Measurements from ENCODE around the gene DPH3.

DPH3 gene

GRCh38 chr3:16279010-16279801 is 14.5 kb upstream of the DPH3 start:
- Histone ChIP-seq H3K36me3 (ENCODE audit: control insufficient read depth, insufficient read depth, low read length) (peaks cover 8% of the 10 kb centered on the region), H3K9me3 (ENCODE audit: control insufficient read depth, low read length) (no peaks in the 10 kb centered on the region)
- DNase-seq = no peak

GRCh38 chr3:16277471-16277870 is 12.7 kb upstream of the DPH3 start:
- H3K27me3 ChIP-seq (replicated peaks; ENCODE audit: control insufficient read depth, insufficient read depth, low read length, poor library complexity, severe bottlenecking) = no peaks in the 10 kb centered on the region
- no peaks in the 10 kb centered on the region for H3K9me3 ChIP-seq (ENCODE audit: control insufficient read depth, low read length)
- DNase-seq = no peak
- peaks cover 11% of the 10 kb centered on the region for H3K36me3 ChIP-seq (ENCODE audit: control insufficient read depth, insufficient read depth, low read length)
- no peaks in the 10 kb centered on the region for H3K4me1 ChIP-seq (ENCODE audit: control insufficient read depth, insufficient read depth, low read length, poor library complexity, severe bottlenecking)
- H3K27ac ChIP-seq (ENCODE audit: insufficient read depth, low read length, poor library complexity, severe bottlenecking) = no peak overlapping the region
- H3K4me3 ChIP-seq (ENCODE audit: insufficient read depth, low read depth, low read length, poor library complexity, severe bottlenecking) = no peak overlapping the region

More at GRCh38 chr3:16279010-16279801, 14.5 kb upstream of the DPH3 start:
- H3K27me3 ChIP-seq (replicated peaks; ENCODE audit: control insufficient read depth, insufficient read depth, low read length, poor library complexity, severe bottlenecking) = no peaks in the 10 kb centered on the region
- no peak overlapping the region for H3K27ac ChIP-seq (ENCODE audit: insufficient read depth, low read length, poor library complexity, severe bottlenecking)
- H3K4me1 ChIP-seq (ENCODE audit: control insufficient read depth, insufficient read depth, low read length, poor library complexity, severe bottlenecking) = no peaks in the 10 kb centered on the region
- no peak overlapping the region for H3K4me3 ChIP-seq (ENCODE audit: insufficient read depth, low read depth, low read length, poor library complexity, severe bottlenecking)

- DNase-seq = no peak
- H3K27me3 ChIP-seq (replicated peaks; ENCODE audit: control insufficient read depth, insufficient read depth, low read length, poor library complexity, severe bottlenecking) = no peaks in the 10 kb centered on the region
- no peaks in the 10 kb centered on the region for H3K4me1 ChIP-seq (ENCODE audit: control insufficient read depth, insufficient read depth, low read length, poor library complexity, severe bottlenecking)
- H3K36me3 ChIP-seq (ENCODE audit: control insufficient read depth, insufficient read depth, low read length) = peaks cover 22% of the 10 kb centered on the region
- no peak overlapping the region for H3K27ac ChIP-seq (ENCODE audit: insufficient read depth, low read length, poor library complexity, severe bottlenecking)
- H3K9me3 ChIP-seq (ENCODE audit: control insufficient read depth, low read length) = no peaks in the 10 kb centered on the region
- no peak overlapping the region for H3K4me3 ChIP-seq (ENCODE audit: insufficient read depth, low read depth, low read length, poor library complexity, severe bottlenecking)
Measured at GRCh38 chr3:16273867-16274266, 9.1 kb upstream of the DPH3 start.

- H3K27ac ChIP-seq (ENCODE audit: insufficient read depth, low read length, poor library complexity, severe bottlenecking) = no peak overlapping the region
- no peaks in the 10 kb centered on the region for H3K27me3 ChIP-seq (replicated peaks; ENCODE audit: control insufficient read depth, insufficient read depth, low read length, poor library complexity, severe bottlenecking)
- peaks cover 17% of the 10 kb centered on the region for H3K36me3 ChIP-seq (ENCODE audit: control insufficient read depth, insufficient read depth, low read length)
- no peaks in the 10 kb centered on the region for H3K4me1 ChIP-seq (ENCODE audit: control insufficient read depth, insufficient read depth, low read length, poor library complexity, severe bottlenecking)
- H3K4me3 ChIP-seq (ENCODE audit: insufficient read depth, low read depth, low read length, poor library complexity, severe bottlenecking) = no peak overlapping the region
- H3K9me3 ChIP-seq (ENCODE audit: control insufficient read depth, low read length) = no peaks in the 10 kb centered on the region
- no peak for DNase-seq
Measured at GRCh38 chr3:16272588-16272987, 7.8 kb upstream of the DPH3 start.

GRCh38 chr3:16270855-16271254 is 6.1 kb upstream of the DPH3 start:
- DNase-seq = no peak
- peaks cover 17% of the 10 kb centered on the region for H3K36me3 ChIP-seq (ENCODE audit: control insufficient read depth, insufficient read depth, low read length)

GRCh38 chr3:16266714-16267113 is 2.0 kb upstream of the DPH3 start:
- Histone ChIP-seq H3K27ac (ENCODE audit: insufficient read depth, low read length, poor library complexity, severe bottlenecking) (no peak overlapping the region), H3K4me3 (ENCODE audit: insufficient read depth, low read depth, low read length, poor library complexity, severe bottlenecking) (no peak overlapping the region), H3K4me1 (ENCODE audit: control insufficient read depth, insufficient read depth, low read length, poor library complexity, severe bottlenecking) (peaks cover 4% of the 10 kb centered on the region), H3K9me3 (ENCODE audit: control insufficient read depth, low read length) (no peaks in the 10 kb centered on the region), H3K36me3 (ENCODE audit: control insufficient read depth, insufficient read depth, low read length) (peaks cover 14% of the 10 kb centered on the region), H3K27me3 (replicated peaks; ENCODE audit: control insufficient read depth, insufficient read depth, low read length, poor library complexity, severe bottlenecking) (no peaks in the 10 kb centered on the region)
- DNase-seq = no peak

More at GRCh38 chr3:16270855-16271254, 6.1 kb upstream of the DPH3 start:
- Histone ChIP-seq H3K27ac (ENCODE audit: insufficient read depth, low read length, poor library complexity, severe bottlenecking) (no peak overlapping the region), H3K9me3 (ENCODE audit: control insufficient read depth, low read length) (no peaks in the 10 kb centered on the region), H3K27me3 (replicated peaks; ENCODE audit: control insufficient read depth, insufficient read depth, low read length, poor library complexity, severe bottlenecking) (no peaks in the 10 kb centered on the region), H3K4me1 (ENCODE audit: control insufficient read depth, insufficient read depth, low read length, poor library complexity, severe bottlenecking) (peaks cover 1% of the 10 kb centered on the region), H3K4me3 (ENCODE audit: insufficient read depth, low read depth, low read length, poor library complexity, severe bottlenecking) (no peak overlapping the region)

- DNase-seq = no peak
- Histone ChIP-seq H3K27me3 (replicated peaks; ENCODE audit: control insufficient read depth, insufficient read depth, low read length, poor library complexity, severe bottlenecking) (no peaks in the 10 kb centered on the region), H3K27ac (ENCODE audit: insufficient read depth, low read length, poor library complexity, severe bottlenecking) (peak overlapping the region; percentile 87), H3K36me3 (ENCODE audit: control insufficient read depth, insufficient read depth, low read length) (peaks cover 7% of the 10 kb centered on the region), H3K4me3 (ENCODE audit: insufficient read depth, low read depth, low read length, poor library complexity, severe bottlenecking) (peak overlapping the region; percentile 64), H3K9me3 (ENCODE audit: control insufficient read depth, low read length) (no peaks in the 10 kb centered on the region), H3K4me1 (ENCODE audit: control insufficient read depth, insufficient read depth, low read length, poor library complexity, severe bottlenecking) (peaks cover 4% of the 10 kb centered on the region)
Measured at GRCh38 chr3:16265455-16265786, 678 bp upstream of the DPH3 start.

GRCh38 chr3:16264174-16264707 is 502 bp downstream of the DPH3 start:
- DNase-seq = peak in 1 of 3 donors; percentile 8
- H3K4me3 ChIP-seq (ENCODE audit: insufficient read depth, low read depth, low read length, poor library complexity, severe bottlenecking) = peak overlapping the region; percentile 64
- H3K27me3 ChIP-seq (replicated peaks; ENCODE audit: control insufficient read depth, insufficient read depth, low read length, poor library complexity, severe bottlenecking) = no peaks in the 10 kb centered on the region
- H3K27ac ChIP-seq (ENCODE audit: insufficient read depth, low read length, poor library complexity, severe bottlenecking) = peak overlapping the region; percentile 87
- H3K36me3 ChIP-seq (ENCODE audit: control insufficient read depth, insufficient read depth, low read length) = peaks cover 12% of the 10 kb centered on the region
- H3K4me1 ChIP-seq (ENCODE audit: control insufficient read depth, insufficient read depth, low read length, poor library complexity, severe bottlenecking) = peaks cover 4% of the 10 kb centered on the region
- no peaks in the 10 kb centered on the region for H3K9me3 ChIP-seq (ENCODE audit: control insufficient read depth, low read length)

- H3K9me3 ChIP-seq (ENCODE audit: control insufficient read depth, low read length) = no peaks in the 10 kb centered on the region
- H3K4me3 ChIP-seq (ENCODE audit: insufficient read depth, low read depth, low read length, poor library complexity, severe bottlenecking) = no peak overlapping the region
- H3K36me3 ChIP-seq (ENCODE audit: control insufficient read depth, insufficient read depth, low read length) = peaks cover 12% of the 10 kb centered on the region
- H3K27me3 ChIP-seq (replicated peaks; ENCODE audit: control insufficient read depth, insufficient read depth, low read length, poor library complexity, severe bottlenecking) = no peaks in the 10 kb centered on the region
- DNase-seq = no peak
- peaks cover 4% of the 10 kb centered on the region for H3K4me1 ChIP-seq (ENCODE audit: control insufficient read depth, insufficient read depth, low read length, poor library complexity, severe bottlenecking)
- no peak overlapping the region for H3K27ac ChIP-seq (ENCODE audit: insufficient read depth, low read length, poor library complexity, severe bottlenecking)
Measured at GRCh38 chr3:16262174-16262573, 2.6 kb downstream of the DPH3 start.

- no peak overlapping the region for H3K4me3 ChIP-seq (ENCODE audit: insufficient read depth, low read depth, low read length, poor library complexity, severe bottlenecking)
- no peaks in the 10 kb centered on the region for H3K4me1 ChIP-seq (ENCODE audit: control insufficient read depth, insufficient read depth, low read length, poor library complexity, severe bottlenecking)
- H3K27me3 ChIP-seq (replicated peaks; ENCODE audit: control insufficient read depth, insufficient read depth, low read length, poor library complexity, severe bottlenecking) = no peaks in the 10 kb centered on the region
- H3K27ac ChIP-seq (ENCODE audit: insufficient read depth, low read length, poor library complexity, severe bottlenecking) = no peak overlapping the region
- no peak for DNase-seq
- peaks cover 12% of the 10 kb centered on the region for H3K36me3 ChIP-seq (ENCODE audit: control insufficient read depth, insufficient read depth, low read length)
- no peaks in the 10 kb centered on the region for H3K9me3 ChIP-seq (ENCODE audit: control insufficient read depth, low read length)
Measured at GRCh38 chr3:16260046-16260445, 4.7 kb downstream of the DPH3 start.
